ENCODE measurements around the gene MARK3. TPM values are rescaled to one million over a fixed set of nuclear protein-coding genes. Genes with fewer than 3 reads are reported as not detected.
A peak's percentile ranks its signal among the peaks of the same experiment; 100 is the strongest.

MARK3 gene
- total RNA-seq, 1 experiment from 2014 or later = 57.2 TPM

- no peak for DNase-seq (ENCODE audit: low read depth, low spot score)
- in situ Hi-C loops (cut with HindIII; ENCODE audit: low pct_unique_long_range_greater_than_20kb, low sequenced_read_pairs) = no loop called here
Measured at GRCh38 chr14:103491691-103492090, 106.5 kb downstream of the MARK3 start.

DNA sequence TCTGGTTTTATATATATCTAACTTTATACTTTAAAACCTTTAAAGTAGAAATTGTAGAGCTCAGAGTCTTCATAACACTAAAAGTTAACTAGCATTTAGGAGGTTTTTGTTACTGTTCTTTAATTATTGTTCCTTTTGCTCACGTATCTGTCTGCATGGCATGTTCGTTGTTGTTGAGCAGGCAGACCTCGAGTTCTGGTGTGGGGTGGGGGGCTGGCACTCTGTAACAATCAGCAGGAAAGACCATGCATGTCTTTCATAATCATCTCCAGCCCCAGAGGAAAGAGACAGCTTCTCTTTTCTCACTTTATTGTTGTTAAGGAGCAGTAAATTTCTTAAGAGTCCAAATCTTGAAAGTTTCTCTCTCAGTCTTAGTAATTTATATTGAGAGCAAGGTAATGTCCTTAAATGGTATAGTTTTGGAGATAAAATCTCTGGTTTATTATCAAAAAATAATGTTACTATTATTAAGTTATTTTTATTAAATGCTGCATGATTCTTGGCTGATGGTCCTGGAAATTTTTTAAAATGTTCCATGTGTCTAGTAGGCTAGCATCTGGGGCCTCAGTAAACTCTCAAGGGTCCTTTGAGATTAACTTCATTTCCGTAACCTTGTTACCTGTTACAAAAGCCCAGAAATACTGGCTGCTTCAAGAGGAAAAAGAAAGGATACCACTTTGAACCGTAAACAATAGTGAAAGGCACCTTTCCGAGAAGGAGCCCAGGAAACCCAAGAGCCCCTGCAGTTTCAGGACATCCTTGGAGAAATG lies 107.1 kb downstream of the MARK3 start:
- in situ Hi-C loops (cut with HindIII; ENCODE audit: low pct_unique_long_range_greater_than_20kb, low sequenced_read_pairs) = no loop called here

DNA sequence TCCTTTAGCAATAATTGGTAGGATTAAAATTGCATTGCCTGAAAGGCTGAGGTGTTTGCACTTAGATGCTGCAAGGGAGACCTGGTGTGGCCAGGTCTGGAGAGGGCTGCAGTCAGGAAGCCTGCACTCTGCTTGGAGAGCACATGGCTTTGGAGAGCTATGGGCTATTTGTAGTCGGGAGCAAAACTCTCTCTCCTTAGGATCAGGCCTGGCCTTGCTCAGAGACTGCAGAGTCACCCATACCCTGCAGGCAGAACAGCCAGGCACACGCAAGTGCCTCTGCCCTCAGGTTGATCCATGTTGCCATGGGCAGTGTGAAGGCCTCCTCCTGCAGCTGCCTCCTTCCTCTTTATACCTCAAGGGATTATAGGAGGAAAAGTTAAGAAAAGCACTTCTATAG lies 110.6 kb downstream of the MARK3 start:
- in situ Hi-C loops (cut with HindIII; ENCODE audit: low pct_unique_long_range_greater_than_20kb, low sequenced_read_pairs) = no loop called here
- no peak for DNase-seq (ENCODE audit: low read depth, low spot score)

More for the DNA sequence above, 107.1 kb downstream of the MARK3 start:
- DNase-seq (ENCODE audit: low read depth, low spot score) = no peak

- in situ Hi-C loops (cut with HindIII; ENCODE audit: low pct_unique_long_range_greater_than_20kb, low sequenced_read_pairs) = no loop called here
Measured at GRCh38 chr14:103496776-103497175, 111.6 kb downstream of the MARK3 start.

DNA sequence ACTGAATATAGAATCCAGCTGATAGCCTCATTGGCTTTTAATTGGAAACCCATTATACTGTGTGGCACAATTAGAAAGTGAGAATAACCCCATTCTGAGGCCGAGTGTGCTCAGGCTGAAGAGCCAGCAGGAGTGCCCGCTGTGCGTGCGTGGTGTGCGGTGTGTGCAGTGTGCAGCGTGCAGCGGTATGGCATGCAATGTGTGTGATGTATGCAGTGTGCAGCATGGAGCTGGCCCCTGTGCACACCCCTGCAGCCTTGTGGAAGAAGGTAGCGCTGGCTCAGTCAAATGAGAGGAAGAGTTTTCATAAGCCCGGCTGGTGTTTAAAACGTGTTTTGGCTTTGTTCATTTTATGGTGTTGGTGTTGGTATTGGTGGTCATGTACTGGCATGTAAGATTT lies 114.5 kb downstream of the MARK3 start:
- in situ Hi-C loops (cut with HindIII; ENCODE audit: low pct_unique_long_range_greater_than_20kb, low sequenced_read_pairs) = no loop called here
- DNase-seq (ENCODE audit: low read depth, low spot score) = no peak

More at GRCh38 chr14:103496776-103497175, 111.6 kb downstream of the MARK3 start:
- DNase-seq (ENCODE audit: low read depth, low spot score) = no peak

DNA sequence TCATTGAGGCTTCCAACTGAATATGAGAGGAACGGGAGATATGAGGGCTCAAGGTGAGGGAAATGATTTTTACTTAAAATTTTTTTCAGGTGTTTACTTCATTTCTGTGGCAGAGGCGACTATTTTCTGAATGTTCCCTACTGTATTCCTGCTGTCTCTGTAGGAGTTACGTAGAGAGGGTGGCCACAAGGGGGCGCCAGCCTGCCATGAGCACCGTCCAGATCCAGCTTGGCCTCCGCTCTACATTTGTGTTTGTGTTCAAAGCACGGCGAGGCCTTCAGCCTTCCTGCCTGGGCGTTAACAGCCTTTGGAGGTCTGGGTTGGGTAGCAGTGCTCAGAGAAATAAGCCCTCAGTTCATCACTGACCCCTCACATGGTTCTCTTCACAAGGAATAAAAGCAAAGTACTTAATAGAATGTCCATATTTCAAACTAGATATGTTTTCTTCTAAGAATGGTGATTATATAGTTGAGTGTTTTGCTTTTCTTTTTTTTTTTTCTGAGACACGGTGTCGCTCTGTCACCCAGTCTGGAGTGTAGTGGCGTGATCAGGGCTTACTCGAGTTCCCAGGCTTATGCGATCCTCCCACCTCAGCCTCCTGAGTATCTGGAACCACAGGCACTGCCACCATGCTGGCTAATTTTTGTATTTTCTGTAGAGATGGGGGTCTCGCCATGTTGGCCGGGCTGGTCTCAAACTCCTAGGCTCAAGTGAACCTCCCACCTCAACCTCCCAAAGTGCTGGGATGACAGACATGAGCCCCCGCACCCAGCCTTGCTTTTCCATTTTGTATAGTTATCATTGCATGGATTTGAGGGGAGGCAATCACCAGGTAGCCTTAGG lies 115.2 kb downstream of the MARK3 start:
- in situ Hi-C loops (cut with HindIII; ENCODE audit: low pct_unique_long_range_greater_than_20kb, low sequenced_read_pairs) = no loop called here
- peak; percentile 86 for DNase-seq (ENCODE audit: low read depth, low spot score)

GRCh38 chr14:103501041-103501870 lies 116.0 kb downstream of the MARK3 start:
- DNase-seq (ENCODE audit: low read depth, low spot score) = no peak
- in situ Hi-C loops (cut with HindIII; ENCODE audit: low pct_unique_long_range_greater_than_20kb, low sequenced_read_pairs) = no loop called here

DNA sequence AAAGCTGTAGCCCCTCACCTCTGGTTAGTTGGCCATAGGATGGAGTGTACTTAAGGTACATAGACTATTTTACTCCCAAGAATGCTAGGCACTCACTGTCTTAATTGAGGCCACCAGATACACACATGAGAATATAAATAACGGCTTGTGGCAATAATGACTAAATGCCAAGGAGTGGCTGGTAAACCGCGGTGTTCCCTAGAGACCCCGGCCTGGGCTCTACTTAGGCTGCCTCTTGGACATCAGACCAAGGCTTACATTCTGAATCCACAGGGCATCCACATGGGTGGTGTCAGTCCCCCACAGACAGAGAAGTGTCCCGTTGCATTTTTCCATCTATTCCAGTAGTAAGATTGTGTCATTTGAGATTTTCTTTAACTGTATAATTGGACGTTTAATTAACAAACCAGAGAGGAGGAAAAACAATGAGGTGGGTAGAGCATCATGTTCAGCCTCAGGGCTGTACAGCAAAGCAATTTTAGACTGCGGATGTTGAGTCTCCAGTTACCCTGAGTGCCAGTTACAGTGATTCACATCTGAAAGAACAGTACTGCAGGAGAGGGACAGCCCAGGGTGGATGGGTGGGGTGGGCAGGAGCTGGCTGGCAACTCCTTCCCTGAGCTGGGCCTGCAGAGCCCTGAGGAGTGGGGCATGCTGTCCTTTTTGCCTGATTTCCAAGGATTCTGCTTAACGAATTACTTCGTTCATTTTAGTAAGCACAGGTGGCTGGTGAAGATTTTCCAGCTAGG lies 116.9 kb downstream of the MARK3 start:
- in situ Hi-C loops (cut with HindIII; ENCODE audit: low pct_unique_long_range_greater_than_20kb, low sequenced_read_pairs) = no loop called here
- no peak for DNase-seq (ENCODE audit: low read depth, low spot score)

DNA sequence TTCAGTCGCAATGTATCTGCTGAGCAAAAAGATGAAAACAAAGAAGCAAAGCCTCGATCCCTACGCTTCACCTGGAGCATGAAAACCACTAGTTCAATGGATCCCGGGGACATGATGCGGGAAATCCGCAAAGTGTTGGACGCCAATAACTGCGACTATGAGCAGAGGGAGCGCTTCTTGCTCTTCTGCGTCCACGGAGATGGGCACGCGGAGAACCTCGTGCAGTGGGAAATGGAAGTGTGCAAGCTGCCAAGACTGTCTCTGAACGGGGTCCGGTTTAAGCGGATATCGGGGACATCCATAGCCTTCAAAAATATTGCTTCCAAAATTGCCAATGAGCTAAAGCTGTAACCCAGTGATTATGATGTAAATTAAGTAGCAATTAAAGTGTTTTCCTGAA lies 117.7 kb downstream of the MARK3 start:
- in situ Hi-C loops (cut with HindIII; ENCODE audit: low pct_unique_long_range_greater_than_20kb, low sequenced_read_pairs) = no loop called here
- DNase-seq (ENCODE audit: low read depth, low spot score) = no peak

- DNase-seq (ENCODE audit: low read depth, low spot score) = no peak
- in situ Hi-C loops (cut with HindIII; ENCODE audit: low pct_unique_long_range_greater_than_20kb, low sequenced_read_pairs) = no loop called here
Measured at GRCh38 chr14:103503296-103503695, 118.1 kb downstream of the MARK3 start.

DNA sequence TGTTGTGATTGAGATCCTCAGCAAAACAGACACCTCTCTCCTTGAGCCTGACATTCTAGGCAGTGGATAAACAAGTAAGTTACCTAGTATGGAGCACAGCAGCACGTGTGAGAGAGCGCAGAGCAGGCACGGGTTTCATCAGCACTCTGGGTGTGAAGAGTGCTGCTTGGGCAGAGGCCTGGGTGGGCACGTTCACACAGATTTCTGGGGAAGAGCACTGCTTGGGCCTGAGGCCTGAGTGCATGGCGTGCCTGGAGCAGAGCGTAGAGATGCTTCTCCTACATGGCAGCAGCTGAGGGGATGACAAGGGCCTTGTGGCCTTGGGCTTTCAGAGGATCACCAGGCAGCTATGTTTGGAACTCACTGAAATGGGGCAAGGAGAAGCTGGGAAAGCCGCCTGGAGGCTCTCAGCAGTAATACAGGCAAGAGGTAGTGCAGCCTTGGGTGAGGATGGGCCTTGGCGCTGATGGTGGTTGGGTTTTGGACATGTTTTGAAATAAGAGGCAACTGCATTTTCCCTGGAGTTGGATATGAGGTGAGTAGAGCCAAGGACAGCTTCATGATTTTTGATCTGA lies 119.9 kb downstream of the MARK3 start:
- in situ Hi-C loops (cut with HindIII; ENCODE audit: low pct_unique_long_range_greater_than_20kb, low sequenced_read_pairs) = no loop called here
- DNase-seq (ENCODE audit: low read depth, low spot score) = peak; percentile 32

GRCh38 chr14:103507751-103508150 lies 122.5 kb downstream of the MARK3 start:
- in situ Hi-C loops (cut with HindIII; ENCODE audit: low pct_unique_long_range_greater_than_20kb, low sequenced_read_pairs) = no loop called here

DNA sequence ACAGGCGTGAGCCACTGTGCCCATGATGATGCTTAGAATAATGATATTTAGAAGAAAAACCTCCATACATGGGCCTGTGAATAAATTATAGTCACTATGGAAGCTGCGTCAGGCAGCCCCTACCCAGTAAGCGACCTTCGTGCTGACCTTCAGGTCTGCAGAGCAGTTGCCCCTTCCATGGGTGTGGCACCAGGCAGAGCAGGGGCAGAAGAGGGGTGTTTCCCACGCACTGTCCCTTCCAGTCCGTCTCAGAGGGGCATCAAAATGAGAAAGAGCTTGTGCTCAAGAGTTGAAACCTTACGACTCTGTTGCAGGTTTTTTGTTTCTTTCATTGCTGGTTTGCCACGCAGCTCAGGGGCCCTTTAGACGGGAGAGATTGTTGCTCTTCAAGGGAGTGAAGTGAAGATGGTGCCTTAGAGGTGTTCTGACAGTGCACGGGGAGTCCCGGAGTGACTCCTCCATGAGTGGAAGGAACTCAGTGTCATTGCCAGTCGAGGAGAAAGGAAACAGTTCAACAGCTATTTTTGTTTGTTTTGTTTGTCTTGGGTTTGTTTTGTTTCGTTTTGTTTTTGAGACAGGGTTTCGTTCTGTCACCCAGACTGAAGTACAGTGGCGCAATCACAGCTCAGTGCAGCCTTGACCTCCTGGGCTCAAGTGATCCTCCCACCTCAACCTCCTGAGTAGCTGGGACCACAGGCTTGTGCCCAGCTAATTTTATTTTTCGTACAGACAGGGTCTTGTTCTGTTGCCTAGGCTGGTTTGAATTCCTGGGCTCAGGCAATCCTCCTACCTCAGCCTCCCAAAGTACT lies 123.5 kb downstream of the MARK3 start:
- no peak for DNase-seq (ENCODE audit: low read depth, low spot score)
- in situ Hi-C loops (cut with HindIII; ENCODE audit: low pct_unique_long_range_greater_than_20kb, low sequenced_read_pairs) = no loop called here

More at GRCh38 chr14:103507751-103508150, 122.5 kb downstream of the MARK3 start:
- no peak for DNase-seq (ENCODE audit: low read depth, low spot score)

- DNase-seq (ENCODE audit: low read depth, low spot score) = no peak
- in situ Hi-C loops (cut with HindIII; ENCODE audit: low pct_unique_long_range_greater_than_20kb, low sequenced_read_pairs) = no loop called here
Measured at GRCh38 chr14:103509864-103510723, 124.9 kb downstream of the MARK3 start.

Data from SK-MEL-5 (cell line).